HepG2 (cell line): ENCODE results near the gene NFATC4. TPM values are rescaled to one million over a fixed set of nuclear protein-coding genes. Genes with fewer than 3 reads are reported as not detected.

Source experiments
- ATF1 ChIP-seq: IDR thresholded peaks from 2 replicates; pipeline ENCODE4 v1.6.1; 2016; ENCODE audit warnings: mild to moderate bottlenecking, control low read depth
- CREB3 ChIP-seq: sonication (generic); formaldehyde crosslinking; IDR thresholded peaks from 2 replicates; pipeline ENCODE4 v1.5.0; 2020; ENCODE audit warnings: missing genetic modification reagents
- HCFC1 ChIP-seq: fragments of 150-350 bp; IDR thresholded peaks from 2 replicates; pipeline ENCODE4 v1.6.1; 2014; ENCODE audit warnings: low read depth, low read length
- HDAC1 ChIP-seq: sonication (generic); formaldehyde crosslinking; IDR thresholded peaks from 2 replicates; pipeline ENCODE4 v1.5.1; 2020; ENCODE audit warnings: mild to moderate bottlenecking, missing genetic modification reagents
- HMG20A ChIP-seq: IDR thresholded peaks from 2 replicates; pipeline ENCODE4 v1.6.1; 2016; ENCODE audit warnings: borderline replicate concordance
- MED1 ChIP-seq: sonication (generic); formaldehyde crosslinking; IDR thresholded peaks from 2 replicates; pipeline ENCODE4 v1.4.0; 2020; ENCODE audit warnings: missing genetic modification reagents
- MIXL1 ChIP-seq: IDR thresholded peaks from 2 replicates; pipeline ENCODE4 v1.6.1; 2016
- MYC ChIP-seq: sonication (generic); formaldehyde crosslinking; IDR thresholded peaks from 2 replicates; pipeline ENCODE4 v1.9.0; 2021; ENCODE audit warnings: missing genetic modification reagents, borderline replicate concordance
- RCOR2 ChIP-seq: IDR thresholded peaks from 2 replicates; pipeline ENCODE4 v1.6.1; 2016; ENCODE audit warnings: missing biosample characterization, missing genetic modification reagents
- RXRB ChIP-seq: IDR thresholded peaks from 2 replicates; pipeline ENCODE4 v1.6.1; 2016; ENCODE audit warnings: borderline replicate concordance, missing genetic modification reagents, missing compliant biosample characterization
- SKIL ChIP-seq: sonication (generic); formaldehyde crosslinking; IDR thresholded peaks from 2 replicates; pipeline ENCODE4 v1.8.0; 2022; ENCODE audit warnings: missing genetic modification reagents, mild to moderate bottlenecking, moderate library complexity, borderline replicate concordance
- SMC3 ChIP-seq: IDR thresholded peaks from 2 replicates; pipeline ENCODE4 v1.6.1; 2011; ENCODE audit warnings: low read length, improper control_type of control experiment
- THAP8 ChIP-seq: sonication (generic); formaldehyde crosslinking; IDR thresholded peaks from 2 replicates; pipeline ENCODE4 v1.5.1; 2020; ENCODE audit warnings: missing genetic modification reagents, mild to moderate bottlenecking, borderline replicate concordance
- TRIM24 ChIP-seq: sonication (generic); formaldehyde crosslinking; IDR thresholded peaks from 2 replicates; pipeline ENCODE4 v1.8.0; 2022; ENCODE audit warnings: mild to moderate bottlenecking, missing genetic modification reagents
- ZBTB4 ChIP-seq: sonication (generic); formaldehyde crosslinking; IDR thresholded peaks from 2 replicates; pipeline ENCODE4 v1.4.0; 2020; ENCODE audit warnings: missing genetic modification reagents, mild to moderate bottlenecking, borderline replicate concordance
- ZNF343 ChIP-seq: sonication (generic); formaldehyde crosslinking; IDR thresholded peaks from 2 replicates; pipeline ENCODE4 v1.4.0; 2020; ENCODE audit warnings: mild to moderate bottlenecking, missing genetic modification reagents
- ZNF382 ChIP-seq: sonication (generic); formaldehyde crosslinking; IDR thresholded peaks from 2 replicates; pipeline ENCODE4 v1.5.0; 2020; ENCODE audit warnings: missing genetic modification reagents, mild to moderate bottlenecking, borderline replicate concordance
- ZNF576 ChIP-seq: sonication (generic); formaldehyde crosslinking; IDR thresholded peaks from 2 replicates; pipeline ENCODE4 v1.4.0; 2020; ENCODE audit warnings: mild to moderate bottlenecking, missing genetic modification reagents
- ZNF629 ChIP-seq: sonication (generic); formaldehyde crosslinking; conservative IDR thresholded peaks from 2 replicates; pipeline ENCODE4 v1.5.0; 2020; ENCODE audit warnings: missing genetic modification reagents
- ZNF850 ChIP-seq: sonication (generic); formaldehyde crosslinking; conservative IDR thresholded peaks from 2 replicates; pipeline ENCODE4 v1.9.0; 2021; ENCODE audit warnings: mild to moderate bottlenecking, missing genetic modification reagents
- polyA plus RNA-seq, 8 experiments: library from polyadenylated mRNA; depleted of rRNA in 3 of 8; stranded (reverse) in 7 of 8; unstranded in 1 of 8; fragments of >200 nt; fragmentation: Illumina TruSeq in 4 of 8; extraction: Trizol in 4 of 8; gene quantifications; 2 replicates each; pipeline versions ENCODE4 v1.2.1 to v1.2.3, GENCODE V29; 2011 to 2016; ENCODE audit warnings: low read depth in 4 of 8, missing spikeins in 1 of 8, mixed read lengths in 1 of 8; ENCODE audit not compliant: insufficient read depth in 1 of 8
- total RNA-seq, 5 experiments: library from RNA; depleted of rRNA; stranded (reverse); fragments of >200 nt; fragmentation: Illumina TruSeq; extraction: Trizol; gene quantifications; 2 replicates each; pipeline ENCODE4 v1.2.3, GENCODE V29; 2016; ENCODE audit warnings: low read depth in 1 of 5

NFATC4 gene
- total and polyA plus RNA-seq, 2 of the 13 experiments (the other 11 are each of a cell fraction or from before 2014, with no cell fraction given): 0.04 to 0.15 TPM

- TF ChIP-seq MYC (CRISPR knock-in tag) (no peak), RXRB (CRISPR knock-in tag) (peak; percentile 53; the same call in 1 of the 2 replicates), MIXL1 (CRISPR knock-in tag) (peak; percentile 29; the same call in 1 of the 2 replicates), ZNF850 (CRISPR knock-in tag) (no peak), CREB3 (CRISPR knock-in tag) (no peak), ZNF576 (CRISPR knock-in tag) (no peak), THAP8 (CRISPR knock-in tag) (no peak), RCOR2 (CRISPR knock-in tag) (peak; percentile 44; the same call in 1 of the 2 replicates), ZNF382 (no peak), ATF1 (CRISPR knock-in tag) (no peak), MED1 (CRISPR knock-in tag) (0 out of 2 replicates have a peak, but pooled peaks have one; percentile 13), SKIL (no peak), HMG20A (peak; percentile 36; the same call in 1 of the 2 replicates), HCFC1 (no peak), HDAC1 (CRISPR knock-in tag) (no peak; the same call in 1 of the 2 replicates), TRIM24 (no peak), ZNF343 (CRISPR knock-in tag) (no peak), ZBTB4 (no peak), ZNF629 (no peak), SMC3 (peak; percentile 29; the same call in 1 of the 2 replicates)
Observed at GRCh38 chr14:24343795-24344660, 24.0 kb upstream of the NFATC4 start (continued).
